GM12892 (cell line): ENCODE measurements around the gene CIT.

Source experiments
- POLR2A ChIP-seq: IDR thresholded peaks from 2 replicates; pipeline ENCODE4 v1.6.1; 2011; ENCODE audit warnings: low read depth, low read length, control low read depth
- TAF1 ChIP-seq: IDR thresholded peaks from 2 replicates; pipeline ENCODE4 v1.6.1; 2011; ENCODE audit warnings: low read depth, mild to moderate bottlenecking, control low read depth, low read length, borderline replicate concordance

- TF ChIP-seq POLR2A (no peak), TAF1 (no peak)
These were observed 104.7 kb downstream of the CIT start for GRCh38 chr12:119772431-119772830.
